ENCODE measurements around the gene IL22. TPM values are rescaled to one million over a fixed set of nuclear protein-coding genes. Genes with fewer than 3 reads are reported as not detected.

The IL22 gene
- total RNA-seq, 1 donor from 2014 or later = not detected

- Mint-ChIP-seq H3K36me3 (ENCODE audit: insufficient read depth) (no peaks in the 10 kb centered on the region), H3K27me3 (peaks cover 3% of the 10 kb centered on the region), H3K27ac (no peak overlapping the region), H3K9me3 (ENCODE audit: low read depth) (no peaks in the 10 kb centered on the region), H3K4me3 (ENCODE audit: low read depth) (no peak overlapping the region), H3K4me1 (ENCODE audit: low read depth) (no peaks in the 10 kb centered on the region)
- no peak for DNase-seq (ENCODE audit: low spot score, unreplicated experiment)
- TF ChIP-seq CTCF (IDR thresholded peaks at IDR 0.05; ENCODE audit: unreplicated experiment) = no peak
Measured at GRCh38 chr12:68259318-68259940, 6.0 kb upstream of the IL22 start.

- Mint-ChIP-seq H3K9me3 (ENCODE audit: low read depth) (peaks cover 5% of the 10 kb centered on the region), H3K4me3 (ENCODE audit: low read depth) (no peak overlapping the region), H3K4me1 (ENCODE audit: low read depth) (no peaks in the 10 kb centered on the region), H3K27me3 (peaks cover 11% of the 10 kb centered on the region), H3K36me3 (ENCODE audit: insufficient read depth) (peaks cover 4% of the 10 kb centered on the region), H3K27ac (no peak overlapping the region)
- TF ChIP-seq CTCF (IDR thresholded peaks at IDR 0.05; ENCODE audit: unreplicated experiment) = no peak
- DNase-seq (ENCODE audit: low spot score, unreplicated experiment) = no peak
Measured at GRCh38 chr12:68252077-68252476, 1.3 kb downstream of the IL22 start.

- Mint-ChIP-seq H3K4me1 (ENCODE audit: low read depth) (peaks cover 10% of the 10 kb centered on the region), H3K4me3 (ENCODE audit: low read depth) (no peak overlapping the region), H3K27me3 (peaks cover 11% of the 10 kb centered on the region), H3K36me3 (ENCODE audit: insufficient read depth) (peaks cover 4% of the 10 kb centered on the region), H3K9me3 (ENCODE audit: low read depth) (peaks cover 5% of the 10 kb centered on the region), H3K27ac (no peak overlapping the region)
- no peak for DNase-seq (ENCODE audit: low spot score, unreplicated experiment)
- TF ChIP-seq CTCF (IDR thresholded peaks at IDR 0.05; ENCODE audit: unreplicated experiment) = no peak
Measured at GRCh38 chr12:68250454-68250853, 3.0 kb downstream of the IL22 start.

GRCh38 chr12:68247785-68248184 is 5.6 kb downstream of the IL22 start:
- Mint-ChIP-seq H3K27me3 (peaks cover 11% of the 10 kb centered on the region), H3K36me3 (ENCODE audit: insufficient read depth) (peaks cover 4% of the 10 kb centered on the region), H3K4me1 (ENCODE audit: low read depth) (peaks cover 18% of the 10 kb centered on the region), H3K9me3 (ENCODE audit: low read depth) (peaks cover 5% of the 10 kb centered on the region), H3K4me3 (ENCODE audit: low read depth) (peak overlapping the region; percentile 6), H3K27ac (no peak overlapping the region)
- DNase-seq (ENCODE audit: low spot score, unreplicated experiment) = no peak
- no peak for TF ChIP-seq CTCF (IDR thresholded peaks at IDR 0.05; ENCODE audit: unreplicated experiment)

- Mint-ChIP-seq H3K27ac (no peak overlapping the region), H3K27me3 (peaks cover 8% of the 10 kb centered on the region), H3K9me3 (ENCODE audit: low read depth) (peaks cover 5% of the 10 kb centered on the region), H3K4me3 (ENCODE audit: low read depth) (no peak overlapping the region), H3K36me3 (ENCODE audit: insufficient read depth) (peaks cover 4% of the 10 kb centered on the region), H3K4me1 (ENCODE audit: low read depth) (peaks cover 18% of the 10 kb centered on the region)
- no peak for TF ChIP-seq CTCF (IDR thresholded peaks at IDR 0.05; ENCODE audit: unreplicated experiment)
- DNase-seq (ENCODE audit: low spot score, unreplicated experiment) = no peak
Measured at GRCh38 chr12:68246350-68246749, 7.1 kb downstream of the IL22 start.

All from progenitor cell of endocrine pancreas (in vitro differentiated cells).